Stomach (tissue), 4 donors: Measurements from ENCODE around the gene GAP43.

Source experiments
- CTCF ChIP-seq, 7 experiments: fragments of 450-650 bp in 4 of 7; fragments of 200-600 bp in 3 of 7; sonication (generic) in 3 of 7; IDR thresholded peaks; one replicate each; pipeline ENCODE4 v1.5.1; 2016 to 2019; ENCODE audit warnings: antibody characterized with exemption in 7 of 7, control low read depth in 2 of 7, mild to moderate bottlenecking in 1 of 7
- EP300 ChIP-seq: sonication (generic); formaldehyde crosslinking; IDR thresholded peaks from one replicate; pipeline ENCODE4 v1.6.1; 2017; ENCODE audit warnings: antibody characterized with exemption
- POLR2A ChIP-seq, 4 donors: fragments of 450-650 bp; IDR thresholded peaks; one replicate each; pipeline ENCODE4 v1.6.1; 2016; ENCODE audit warnings: antibody characterized with exemption in 4 of 4, control low read depth in 2 of 4, mild to moderate bottlenecking in 1 of 4, moderate library complexity in 1 of 4
- POLR2AphosphoS5 ChIP-seq, 3 donors: sonication (generic); formaldehyde crosslinking; IDR thresholded peaks; one replicate each; pipeline ENCODE4 v1.6.1; 2016; ENCODE audit warnings: antibody characterized with exemption in 3 of 3

- TF ChIP-seq CTCF (IDR thresholded peaks at IDR 0.05) (no peak), POLR2A (IDR thresholded peaks at IDR 0.05) (no peak), POLR2AphosphoS5 (IDR thresholded peaks at IDR 0.05) (no peak), EP300 (no peak)
Observed at GRCh38 chr3:115576325-115576875, 46.9 kb upstream of the GAP43 start.
